Putamen (tissue), 1 donor: ENCODE measurements around the gene TIMM10.
A peak's percentile ranks its signal among the peaks of the same experiment; 100 is the strongest.

Experiments
- DNase-seq: peaks from one replicate; pipeline ENCODE4 v3.0.0-alpha.2; 2016; ENCODE audit warnings: low spot score

Gene TIMM10, protein sequence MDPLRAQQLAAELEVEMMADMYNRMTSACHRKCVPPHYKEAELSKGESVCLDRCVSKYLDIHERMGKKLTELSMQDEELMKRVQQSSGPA

DNA sequence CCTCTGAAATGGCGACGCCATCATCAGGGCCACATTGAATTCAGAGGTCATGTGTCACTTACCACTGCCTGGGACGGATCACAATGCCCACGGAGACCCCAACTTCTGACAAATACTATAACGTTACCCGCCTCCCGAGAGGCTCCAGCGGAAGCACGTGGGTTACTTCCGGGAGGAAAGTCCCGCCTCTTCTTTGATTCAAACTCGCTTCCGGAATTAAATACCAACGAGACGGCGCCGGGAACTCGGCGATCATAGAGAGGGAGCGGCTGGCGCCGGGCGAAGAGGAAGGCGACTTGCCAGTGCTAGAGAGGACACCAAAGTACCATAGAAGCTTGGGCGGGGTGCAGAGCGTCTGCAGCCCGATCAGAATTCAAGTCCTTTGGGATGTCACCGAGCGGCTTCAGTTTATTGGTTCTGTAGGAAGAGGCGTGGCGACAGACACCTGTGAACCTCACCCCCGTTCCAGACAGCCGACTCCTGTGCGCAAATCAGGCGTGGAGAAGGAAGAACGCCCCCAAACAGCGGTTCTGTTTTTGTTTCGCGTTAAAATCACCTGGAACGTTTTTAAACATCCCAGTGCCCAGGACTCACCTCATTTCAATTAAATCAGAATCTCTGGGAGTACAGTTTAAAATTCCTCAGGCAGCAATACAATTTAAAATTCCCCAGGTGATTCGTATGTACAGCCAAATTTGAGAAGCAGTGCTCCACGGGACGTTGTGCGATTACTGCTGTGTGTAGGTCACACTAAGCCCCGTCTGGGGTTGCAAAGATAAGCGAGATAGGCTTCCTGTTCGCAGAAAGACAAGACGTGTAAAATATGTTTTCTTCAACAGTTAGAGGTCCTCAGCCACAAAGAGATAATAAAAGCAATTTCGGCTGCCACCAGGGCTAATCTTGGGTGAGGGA, at the start of gene TIMM10:
Gene TIMM10 (minus strand): TSS at position 159 of the 912 bp plus-strand sequence. CDS start 565 bp downstream, outside the sequence.
- peak; percentile 98 for DNase-seq

DNA sequence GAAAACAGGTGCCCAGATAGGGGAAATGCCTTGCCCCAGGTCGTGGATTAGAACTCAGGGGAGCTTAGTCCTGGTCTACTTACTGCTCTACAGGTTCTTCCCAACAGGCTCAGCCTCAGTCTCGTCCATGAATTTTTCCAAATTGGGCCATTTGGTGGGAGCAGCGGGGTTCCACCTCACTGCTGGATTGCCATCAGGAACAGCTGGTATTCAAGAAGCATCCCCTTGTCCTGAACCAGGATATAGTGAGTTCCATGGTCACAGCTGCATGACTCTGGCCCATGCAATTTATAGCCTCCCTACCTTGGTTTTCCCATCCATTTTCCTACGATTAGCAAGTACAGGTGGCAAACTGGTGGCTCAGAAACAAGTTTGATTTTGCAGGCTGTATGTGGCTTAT, 43.5 kb upstream of the TIMM10 start:
- DNase-seq: no peak

GRCh38 chr11:57571606-57572005, 41.1 kb upstream of the TIMM10 start:
- no peak for DNase-seq

DNA sequence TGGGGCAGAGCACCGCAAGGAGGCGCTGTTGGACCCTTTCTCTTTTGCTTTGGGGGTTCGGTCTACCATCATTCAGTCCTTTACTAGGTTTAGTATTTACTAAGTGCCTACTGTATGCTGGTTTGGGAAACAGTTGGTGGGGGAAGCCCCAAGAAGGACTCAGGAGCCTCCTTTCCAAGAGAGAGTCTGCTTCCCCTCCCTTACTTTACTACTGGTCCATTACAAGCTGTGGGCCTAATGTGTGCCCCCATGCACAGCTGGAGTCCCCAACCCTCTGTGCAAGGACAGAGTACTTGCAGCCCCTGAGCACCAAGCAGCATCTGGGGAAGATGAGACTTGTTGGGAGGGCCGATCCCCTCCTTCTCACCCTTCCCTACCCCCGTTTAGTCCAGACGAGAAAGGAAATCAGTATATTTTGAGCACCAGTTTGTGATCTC, 37.8 kb upstream of the TIMM10 start:
- DNase-seq: peak; percentile 74

GRCh38 chr11:57567515-57568329, 37.2 kb upstream of the TIMM10 start, which contains the start of gene UBE2L6:
UBE2L6 (minus strand) TSS chr11:57567672; CDS start chr11:57567611, 61 bp downstream.
- peak; percentile 49 for DNase-seq

- no peak for DNase-seq
Measured at GRCh38 chr11:57566905-57567514, 36.5 kb upstream of the TIMM10 start.

DNA sequence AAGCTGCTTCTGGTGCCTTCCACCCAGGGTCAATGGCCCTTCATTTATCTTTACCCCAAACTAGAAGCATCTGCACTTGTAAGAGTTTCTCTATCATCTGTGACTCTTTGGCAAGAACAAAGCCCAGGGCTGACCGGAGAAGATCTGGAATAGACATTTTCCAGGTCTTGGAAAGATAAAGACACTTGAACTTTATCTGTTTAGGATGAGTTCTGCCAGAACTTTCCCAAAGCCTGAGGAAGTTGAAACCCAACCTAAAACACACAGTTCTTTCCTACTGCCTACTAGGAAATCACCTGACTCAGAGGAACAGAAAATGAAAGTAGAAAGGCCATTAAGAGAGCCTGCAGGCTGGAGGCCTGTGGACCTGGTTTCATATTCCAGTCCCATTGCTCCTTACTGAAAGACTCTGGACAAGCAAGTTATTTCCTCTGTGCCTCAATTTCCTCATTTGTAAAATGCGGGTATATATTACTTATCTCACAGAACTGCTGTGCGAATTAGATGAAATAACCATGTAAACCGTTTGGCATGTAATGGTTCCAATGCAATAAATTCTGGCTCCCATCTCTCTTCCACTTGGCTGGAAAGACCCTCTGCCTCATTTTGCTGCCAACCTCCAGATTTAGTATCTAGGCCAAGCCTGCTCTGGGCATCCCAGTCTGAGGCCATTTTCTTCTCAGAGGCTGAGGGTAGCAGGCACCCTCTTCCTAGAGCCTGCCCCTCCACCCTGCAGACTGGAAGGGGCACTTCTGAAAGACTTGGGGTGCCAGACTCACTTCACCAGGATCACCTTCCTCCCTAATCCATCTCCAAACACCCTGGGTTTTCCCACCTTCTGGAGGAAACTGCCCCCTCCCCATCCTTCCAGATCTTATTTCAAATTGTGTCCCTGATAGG, 35.7 kb upstream of the TIMM10 start:
- peak; percentile 63 for DNase-seq

DNA sequence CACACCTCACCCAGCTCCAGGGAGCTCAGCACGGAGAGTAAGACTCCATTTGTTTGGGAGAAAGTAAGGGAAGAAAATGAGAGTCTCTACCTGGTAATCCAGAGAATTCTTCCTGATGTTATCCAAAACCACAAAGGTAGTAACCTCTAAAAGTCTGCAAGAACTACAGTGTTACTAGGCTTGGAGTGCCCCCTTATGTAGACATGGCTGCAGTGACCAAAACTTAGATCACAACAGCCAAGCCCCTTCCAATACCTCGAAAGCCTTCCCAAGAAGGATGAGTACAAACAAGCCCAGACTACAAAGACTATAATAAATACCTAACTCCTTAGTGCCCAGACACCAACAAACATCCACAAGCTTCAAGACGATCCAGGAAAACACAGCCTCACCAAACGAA, 32.0 kb upstream of the TIMM10 start:
- no peak for DNase-seq

- no peak for DNase-seq
Measured at GRCh38 chr11:57560146-57560545, 29.6 kb upstream of the TIMM10 start.

DNA sequence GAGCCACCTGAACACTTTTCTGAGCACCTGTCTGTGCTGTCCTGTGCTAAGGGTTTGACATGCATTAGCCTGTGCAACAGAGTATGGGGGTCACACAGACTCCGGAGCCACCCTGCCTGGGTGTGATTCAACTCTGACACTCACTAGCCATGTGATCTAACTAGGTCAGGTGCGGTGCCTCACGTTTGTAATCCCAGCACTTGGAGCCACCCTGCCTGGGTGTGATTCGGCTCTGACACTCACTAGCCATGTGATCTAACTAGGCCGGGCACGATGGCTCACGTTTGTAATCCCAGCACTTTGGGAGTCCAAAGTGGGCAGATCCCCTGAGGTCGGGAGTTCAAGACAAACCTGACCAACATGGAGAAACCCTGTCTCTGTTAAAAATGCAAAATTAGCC, 25.5 kb upstream of the TIMM10 start:
- DNase-seq: no peak

DNA sequence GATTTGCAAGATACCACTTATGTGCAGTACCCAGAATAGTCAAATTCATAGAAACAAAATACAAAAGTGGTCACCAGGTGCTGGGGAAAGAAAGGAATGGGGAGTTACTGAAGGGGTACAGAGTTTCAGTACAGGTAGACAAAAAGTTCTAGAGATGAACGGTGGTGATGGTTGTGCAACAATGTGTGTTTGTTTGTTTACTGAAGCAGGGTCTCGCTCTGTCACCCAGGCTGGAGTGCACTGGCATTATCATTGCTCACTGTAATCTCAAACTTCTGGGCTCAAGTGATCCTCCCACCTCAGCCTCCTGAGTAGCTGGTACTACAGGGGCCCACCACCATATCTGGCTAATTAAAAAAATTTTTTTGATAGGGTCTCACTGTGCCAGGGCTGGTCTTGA, 24.8 kb upstream of the TIMM10 start:
- DNase-seq: no peak

- no peak for DNase-seq
Measured at GRCh38 chr11:57552479-57552878, 21.9 kb upstream of the TIMM10 start.

GRCh38 chr11:57551941-57552340, 21.4 kb upstream of the TIMM10 start:
- no peak for DNase-seq

DNA sequence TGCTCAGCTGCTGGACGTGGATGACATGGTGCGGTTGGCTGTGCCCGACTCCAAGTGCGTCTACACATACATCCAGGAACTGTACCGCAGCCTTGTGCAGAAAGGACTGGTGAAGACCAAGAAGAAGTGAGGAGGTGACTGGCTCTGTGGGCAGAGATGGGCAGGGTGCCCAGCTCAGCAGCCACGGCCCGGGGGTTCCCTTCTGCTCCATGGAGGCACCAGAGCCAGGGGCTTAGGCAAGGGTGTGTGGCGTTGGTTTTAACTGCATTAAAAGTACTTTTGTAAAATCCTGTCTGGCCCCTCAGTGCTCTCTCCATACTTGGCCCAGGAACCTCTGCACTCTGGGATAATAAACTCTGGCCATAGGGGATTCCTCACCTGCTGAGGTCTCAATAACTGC, 19.4 kb upstream of the TIMM10 start:
- no peak for DNase-seq

DNA sequence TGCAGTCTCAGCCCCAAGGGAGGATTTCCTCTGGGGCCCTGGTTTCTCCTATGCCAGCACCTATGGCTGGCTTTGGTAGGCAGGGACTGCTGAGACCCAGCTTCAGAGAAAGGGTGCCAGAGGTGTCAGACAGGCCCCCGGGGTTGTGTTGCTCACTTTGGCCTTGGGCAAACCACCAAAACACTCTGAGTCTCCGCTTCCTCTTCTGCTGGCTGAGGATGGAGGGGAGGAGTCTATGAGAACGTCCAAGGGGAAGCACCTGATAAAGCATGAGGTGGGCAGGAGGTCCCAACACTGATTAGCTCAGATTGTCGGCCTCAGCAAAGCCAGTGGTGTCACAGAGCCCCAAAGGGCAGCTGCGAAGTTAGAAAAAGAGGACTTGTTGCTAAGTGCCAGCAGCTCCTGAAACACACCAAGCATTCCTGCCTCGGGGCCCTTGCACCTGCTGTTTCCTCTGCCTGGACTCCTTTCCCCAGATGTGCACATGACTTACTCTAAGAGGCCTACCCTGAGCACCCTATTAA, 17.4 kb upstream of the TIMM10 start:
- DNase-seq: no peak

- no peak for DNase-seq
Measured at GRCh38 chr11:57546869-57547475, 16.4 kb upstream of the TIMM10 start.

- no peak for DNase-seq
Measured at GRCh38 chr11:57546451-57546850, 15.9 kb upstream of the TIMM10 start.

GRCh38 chr11:57545883-57546282, 15.3 kb upstream of the TIMM10 start:
- DNase-seq: no peak

- DNase-seq: no peak
Measured at GRCh38 chr11:57544566-57544965, 14.0 kb upstream of the TIMM10 start.

- DNase-seq: no peak
Measured at GRCh38 chr11:57543593-57543992, 13.0 kb upstream of the TIMM10 start.
